Stomach (tissue), 9 donors: ENCODE measurements around the gene GNA15. TPM values are rescaled to one million over a fixed set of nuclear protein-coding genes. Genes with fewer than 3 reads are reported as not detected.
A peak's percentile ranks its signal among the peaks of the same experiment; 100 is the strongest.

Experiments used
- DNase-seq, 2 donors: peaks; one replicate each; pipeline versions ENCODE4 v3.0.0 to v3.0.0-alpha.2; 2013 to 2019
- H3K27ac ChIP-seq, 5 donors: fragments of 200-600 bp in 4 of 5; sonication (generic) in 4 of 5; one replicate each; pipeline ENCODE4 v1.5.1; 2013 to 2019; ENCODE audit warnings: mild to moderate bottlenecking in 1 of 5, moderate library complexity in 1 of 5
- H3K27me3 ChIP-seq, 3 donors: fragments of 200-600 bp; sonication (generic); one replicate each; pipeline ENCODE4 v1.5.1; 2017 to 2019; ENCODE audit warnings: mixed run types in 1 of 3
- H3K36me3 ChIP-seq, 4 donors: fragments of 200-600 bp; sonication (generic); 1 replicate in 3 of 4; 2 replicates in 1 of 4; pipeline ENCODE4 v1.5.1; 2016 to 2019
- H3K4me1 ChIP-seq, 4 donors: fragments of 200-600 bp; sonication (generic); one replicate each; pipeline ENCODE4 v1.5.1; 2016 to 2019
- H3K4me3 ChIP-seq, 4 donors: fragments of 200-600 bp; sonication (generic) in 3 of 4; one replicate each; pipeline ENCODE4 v1.5.1; 2016 to 2019; ENCODE audit warnings: mild to moderate bottlenecking in 1 of 4
- H3K9me3 ChIP-seq, 4 donors: fragments of 200-600 bp; sonication (generic); one replicate each; pipeline ENCODE4 v1.5.1; 2016 to 2019
- EP300 ChIP-seq: sonication (generic); formaldehyde crosslinking; IDR thresholded peaks from one replicate; pipeline ENCODE4 v1.6.1; 2017; ENCODE audit warnings: antibody characterized with exemption
- POLR2A ChIP-seq, 4 donors: fragments of 450-650 bp; IDR thresholded peaks; one replicate each; pipeline ENCODE4 v1.6.1; 2016; ENCODE audit warnings: antibody characterized with exemption in 4 of 4, control low read depth in 2 of 4, mild to moderate bottlenecking in 1 of 4, moderate library complexity in 1 of 4
- POLR2AphosphoS5 ChIP-seq, 3 donors: sonication (generic); formaldehyde crosslinking; IDR thresholded peaks; one replicate each; pipeline ENCODE4 v1.6.1; 2016; ENCODE audit warnings: antibody characterized with exemption in 3 of 3
- WGBS, 5 donors: extraction: QIAGEN DNeasy Blood & Tissue Kit in 3 of 5; methylation state at CpG; one replicate each; pipeline versions ENCODE4 v1.1.5 to v1.1.7; 2013 to 2018; 5-methylcytosine and 5-hydroxymethylcytosine counted together
- intact Hi-C: fragments of 100-400 bp; cut with DNase I; formaldehyde crosslinking; loops from one replicate; pipeline ENCODE4 v1.15.1; 2023; ENCODE audit warnings: low total_unique reads
- polyA plus RNA-seq, 3 donors: library from polyadenylated mRNA; stranded (reverse); fragments of 200-250 nt; gene quantifications; one replicate each; pipeline ENCODE4 v1.2.3, GENCODE V29; 2013
- total RNA-seq, 5 donors: library from RNA; depleted of rRNA; stranded (reverse); fragments of >200 nt; gene quantifications; one replicate each; pipeline versions ENCODE4 v1.1.0 to v1.2.3, GENCODE V29; 2014 to 2016
- TF ChIP-seq, protein P1 (sequence below), 7 experiments: fragments of 450-650 bp in 4 of 7; fragments of 200-600 bp in 3 of 7; sonication (generic) in 3 of 7; IDR thresholded peaks; one replicate each; pipeline ENCODE4 v1.5.1; 2016 to 2019; ENCODE audit warnings: antibody characterized with exemption in 7 of 7, control low read depth in 2 of 7, mild to moderate bottlenecking in 1 of 7
- donor health status: healthy with polysubstance abuse.
- donor health status: Bipolar disorder and iron deficiency.
- donor health status: healthy.

Gene GNA15
- total and polyA plus RNA-seq, 8 donors = 0.45 to 15.1 (median 4.8) TPM; not detected in 2

DNA sequence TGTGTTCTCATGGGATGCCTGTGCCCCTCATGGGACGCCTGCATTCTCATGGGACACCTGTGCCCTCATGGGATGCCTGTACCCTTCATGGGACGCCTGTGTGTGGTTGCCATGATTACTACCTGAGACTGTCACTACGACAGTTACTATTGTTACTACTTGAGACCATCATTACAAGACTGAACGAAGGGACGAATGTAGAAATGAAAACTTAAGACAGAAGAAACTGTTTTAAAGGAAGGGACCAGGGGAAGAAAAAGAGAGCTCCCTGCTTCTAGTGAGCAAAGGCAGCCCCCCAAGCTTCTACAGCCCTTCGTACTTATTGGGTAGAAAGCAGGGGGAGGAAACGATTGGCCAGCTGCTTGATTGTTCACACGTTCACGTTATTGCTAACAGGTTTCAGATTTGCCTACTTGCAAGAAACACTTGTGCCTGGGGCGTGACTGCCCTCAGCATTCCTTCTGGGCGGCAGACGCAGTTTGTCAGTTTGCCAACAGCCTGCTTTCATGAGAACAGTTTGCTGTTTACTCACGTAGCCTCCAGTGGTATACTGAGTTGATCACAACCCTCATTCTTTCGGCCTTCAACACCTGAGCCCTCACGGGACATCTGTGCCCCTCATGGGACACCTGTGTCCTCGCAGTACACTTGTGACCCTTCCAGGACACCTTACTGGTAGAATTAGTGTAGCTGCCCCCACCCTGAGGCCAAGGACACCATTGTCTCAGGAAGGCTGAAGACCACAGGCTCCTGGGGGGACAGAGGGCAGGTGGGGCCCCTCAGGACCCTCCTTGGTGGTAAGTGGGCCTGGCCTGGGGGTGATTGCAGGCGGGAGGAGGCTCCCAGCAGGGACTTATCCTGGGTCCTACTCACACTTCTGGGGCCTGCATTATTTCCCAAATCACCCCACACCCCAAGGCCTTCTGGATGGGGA is 40.2 kb downstream of the GNA15 start:
- intact Hi-C loops = no loop called here
- peaks cover 13 to 30% (median 20%) of the 10 kb centered on the region in 4 donors for H3K4me1 ChIP-seq
- no peaks in the 10 kb centered on the region for H3K36me3 ChIP-seq
- no peaks in the 10 kb centered on the region for H3K9me3 ChIP-seq
- TF ChIP-seq EP300 (no peak), POLR2AphosphoS5 (IDR thresholded peaks at IDR 0.05) (peak in 2 of 3 donors; percentile 59)
- DNase-seq = peak; percentile 89 to 90
- WGBS, 5 donors = 35 to 53% (median 39%) methylated on average over 16 to 17 of the region's 17 CpGs
- peaks cover 0 to 10% (median 0%) of the 10 kb centered on the region in 3 donors for H3K27me3 ChIP-seq
- H3K4me3 ChIP-seq = no peak overlapping the region
- H3K27ac ChIP-seq = peak overlapping the region; percentile 72 to 85 (median 80)

DNA sequence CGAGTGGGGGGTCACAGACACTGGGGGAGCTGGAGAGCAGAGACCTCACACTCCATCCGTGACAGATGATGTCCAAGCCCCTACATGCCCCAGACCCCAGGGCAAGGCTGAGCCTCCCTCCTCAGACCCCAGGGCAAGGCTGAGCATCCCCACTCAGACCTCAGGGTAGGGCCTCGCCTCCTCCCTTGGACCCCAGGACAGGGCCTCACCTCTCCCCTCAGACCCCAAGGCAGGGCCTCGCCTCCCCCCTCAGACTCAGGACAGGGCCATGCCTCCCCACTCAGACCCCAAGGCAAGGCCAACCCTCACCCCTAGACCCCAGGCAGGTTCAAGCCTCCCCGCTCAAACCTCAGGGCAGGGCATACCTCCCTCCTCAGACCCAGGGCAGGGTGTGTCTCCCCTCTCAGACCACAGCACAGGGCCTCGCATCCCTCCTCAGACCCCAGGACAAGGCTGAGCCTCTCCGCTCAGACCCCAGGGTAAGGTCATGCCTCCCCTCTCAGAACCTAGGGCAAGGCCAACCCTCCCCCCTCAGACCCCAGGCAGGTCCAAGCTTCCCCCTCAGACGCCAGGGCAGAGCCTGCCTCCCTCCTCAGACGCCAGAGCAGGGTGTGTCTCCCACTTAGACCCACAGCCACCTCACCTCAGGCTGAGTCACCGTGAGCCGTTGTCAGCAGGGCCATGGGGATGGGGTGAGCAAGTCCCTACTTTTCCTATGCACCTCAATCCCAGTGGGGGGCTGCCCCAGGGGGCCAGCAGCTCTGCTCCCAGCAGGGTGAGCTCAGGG is 41.1 kb downstream of the GNA15 start:
- intact Hi-C loops = no loop called here
- Histone ChIP-seq H3K9me3 (no peaks in the 10 kb centered on the region), H3K27me3 (peaks cover 0 to 7% (median 0%) of the 10 kb centered on the region in 3 donors), H3K27ac (peak overlapping the region; percentile 72 to 85 (median 80)), H3K4me1 (peaks cover 13 to 25% (median 20%) of the 10 kb centered on the region in 4 donors), H3K36me3 (no peaks in the 10 kb centered on the region), H3K4me3 (peak overlapping the region in 1 of 4 donors; percentile 6)
- peak; percentile 69 to 87 for DNase-seq
- WGBS, 5 donors = 50 to 70% (median 59%) methylated on average over 9 to 11 of the region's 11 CpGs
- TF ChIP-seq POLR2A (IDR thresholded peaks at IDR 0.05) = no peak
- TF ChIP-seq POLR2AphosphoS5 (IDR thresholded peaks at IDR 0.05) = peak in 2 of 3 donors; percentile 42 to 75
- TF ChIP-seq EP300 = no peak
- TF ChIP-seq, protein P1, sequence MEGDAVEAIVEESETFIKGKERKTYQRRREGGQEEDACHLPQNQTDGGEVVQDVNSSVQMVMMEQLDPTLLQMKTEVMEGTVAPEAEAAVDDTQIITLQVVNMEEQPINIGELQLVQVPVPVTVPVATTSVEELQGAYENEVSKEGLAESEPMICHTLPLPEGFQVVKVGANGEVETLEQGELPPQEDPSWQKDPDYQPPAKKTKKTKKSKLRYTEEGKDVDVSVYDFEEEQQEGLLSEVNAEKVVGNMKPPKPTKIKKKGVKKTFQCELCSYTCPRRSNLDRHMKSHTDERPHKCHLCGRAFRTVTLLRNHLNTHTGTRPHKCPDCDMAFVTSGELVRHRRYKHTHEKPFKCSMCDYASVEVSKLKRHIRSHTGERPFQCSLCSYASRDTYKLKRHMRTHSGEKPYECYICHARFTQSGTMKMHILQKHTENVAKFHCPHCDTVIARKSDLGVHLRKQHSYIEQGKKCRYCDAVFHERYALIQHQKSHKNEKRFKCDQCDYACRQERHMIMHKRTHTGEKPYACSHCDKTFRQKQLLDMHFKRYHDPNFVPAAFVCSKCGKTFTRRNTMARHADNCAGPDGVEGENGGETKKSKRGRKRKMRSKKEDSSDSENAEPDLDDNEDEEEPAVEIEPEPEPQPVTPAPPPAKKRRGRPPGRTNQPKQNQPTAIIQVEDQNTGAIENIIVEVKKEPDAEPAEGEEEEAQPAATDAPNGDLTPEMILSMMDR (IDR thresholded peaks at IDR 0.05) = no peak

DNA sequence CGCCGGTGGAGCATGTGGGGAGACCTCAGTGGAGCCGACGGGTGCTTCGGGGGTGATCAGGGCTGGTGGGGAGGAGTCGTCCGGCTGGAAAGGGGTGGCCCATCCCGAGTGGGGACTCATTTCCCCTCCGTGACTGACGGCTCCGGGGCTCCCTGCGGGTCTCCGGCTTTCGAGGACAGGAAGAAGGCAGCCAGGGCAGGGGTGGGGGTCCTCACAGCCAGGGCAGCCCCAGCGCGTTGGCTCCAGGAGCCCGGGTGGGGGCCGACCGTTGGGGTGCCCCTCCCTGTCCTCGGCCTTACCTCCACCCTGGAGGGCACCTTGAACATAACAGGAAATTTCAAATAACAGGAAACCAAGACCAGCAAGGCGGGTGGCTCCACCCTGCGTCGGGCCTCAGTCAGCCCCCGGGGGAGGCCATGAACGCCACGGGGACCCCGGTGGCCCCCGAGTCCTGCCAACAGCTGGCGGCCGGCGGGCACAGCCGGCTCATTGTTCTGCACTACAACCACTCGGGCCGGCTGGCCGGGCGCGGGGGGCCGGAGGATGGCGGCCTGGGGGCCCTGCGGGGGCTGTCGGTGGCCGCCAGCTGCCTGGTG is 42.6 kb downstream of the GNA15 start, which contains the start of gene S1PR4:
TSS of gene S1PR4 (plus strand) at position 393 of the 596 bp plus-strand sequence. CDS start at position 417, 24 bp downstream.
- Histone ChIP-seq H3K27ac (peak within 1 kb of the TSS; percentile 38 to 87 (median 74)), H3K4me1 (peaks cover 13 to 32% (median 18%) of the 10 kb centered on the region in 4 donors), H3K27me3 (no peaks in the 10 kb centered on the region), H3K36me3 (no peaks in the 10 kb centered on the region), H3K9me3 (no peaks in the 10 kb centered on the region), H3K4me3 (peak within 1 kb of the TSS; percentile 19 to 48 (median 42))
- intact Hi-C loops = no loop called here
- peak in 1 of 2 donors; percentile 57 for DNase-seq
- 58 to 76% (median 70%) methylated on average over 35 to 42 of the region's 42 CpGs for WGBS, 5 donors
- no peak for TF ChIP-seq EP300
- TF ChIP-seq POLR2AphosphoS5 (IDR thresholded peaks at IDR 0.05) = peak in 2 of 3 donors; percentile 15 to 23
- TF ChIP-seq POLR2A (IDR thresholded peaks at IDR 0.05) = no peak
- TF ChIP-seq, protein P1 (IDR thresholded peaks at IDR 0.05) = no peak

DNA sequence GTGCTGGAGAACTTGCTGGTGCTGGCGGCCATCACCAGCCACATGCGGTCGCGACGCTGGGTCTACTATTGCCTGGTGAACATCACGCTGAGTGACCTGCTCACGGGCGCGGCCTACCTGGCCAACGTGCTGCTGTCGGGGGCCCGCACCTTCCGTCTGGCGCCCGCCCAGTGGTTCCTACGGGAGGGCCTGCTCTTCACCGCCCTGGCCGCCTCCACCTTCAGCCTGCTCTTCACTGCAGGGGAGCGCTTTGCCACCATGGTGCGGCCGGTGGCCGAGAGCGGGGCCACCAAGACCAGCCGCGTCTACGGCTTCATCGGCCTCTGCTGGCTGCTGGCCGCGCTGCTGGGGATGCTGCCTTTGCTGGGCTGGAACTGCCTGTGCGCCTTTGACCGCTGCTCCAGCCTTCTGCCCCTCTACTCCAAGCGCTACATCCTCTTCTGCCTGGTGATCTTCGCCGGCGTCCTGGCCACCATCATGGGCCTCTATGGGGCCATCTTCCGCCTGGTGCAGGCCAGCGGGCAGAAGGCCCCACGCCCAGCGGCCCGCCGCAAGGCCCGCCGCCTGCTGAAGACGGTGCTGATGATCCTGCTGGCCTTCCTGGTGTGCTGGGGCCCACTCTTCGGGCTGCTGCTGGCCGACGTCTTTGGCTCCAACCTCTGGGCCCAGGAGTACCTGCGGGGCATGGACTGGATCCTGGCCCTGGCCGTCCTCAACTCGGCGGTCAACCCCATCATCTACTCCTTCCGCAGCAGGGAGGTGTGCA is 43.3 kb downstream of the GNA15 start:
- Histone ChIP-seq H3K27me3 (no peaks in the 10 kb centered on the region), H3K27ac (peak overlapping the region; percentile 7 to 87 (median 74)), H3K4me3 (peak overlapping the region; percentile 19 to 48 (median 42)), H3K4me1 (peaks cover 13 to 39% (median 20%) of the 10 kb centered on the region in 4 donors), H3K9me3 (no peaks in the 10 kb centered on the region), H3K36me3 (no peaks in the 10 kb centered on the region)
- no peak for DNase-seq
- intact Hi-C loops = no loop called here
- TF ChIP-seq POLR2A (IDR thresholded peaks at IDR 0.05) (no peak), POLR2AphosphoS5 (IDR thresholded peaks at IDR 0.05) (no peak), EP300 (no peak)
- TF ChIP-seq, protein P1 (IDR thresholded peaks at IDR 0.05) = no peak
- 67 to 81% (median 78%) methylated on average over 27 to 52 of the region's 52 CpGs for WGBS, 5 donors
